H9 (cell line): ENCODE data around the gene SHLD2. TPM values are rescaled to one million over a fixed set of nuclear protein-coding genes. Genes with fewer than 3 reads are reported as not detected.
"Not testable (repeated sequence)": the region's sequence is repeated elsewhere in the genome, so short reads cannot be mapped to it uniquely, and the experiment has no call there.

Experiments
- DNase-seq: peaks from one replicate; pipeline ENCODE4 v3.0.0-alpha.2; 2017
- H2AFZ ChIP-seq: one replicate; pipeline ENCODE4 v1.6.1; 2013; ENCODE audit warnings: mild to moderate bottlenecking, low read length, control low read depth, moderate library complexity
- H2AK5ac ChIP-seq: 2 replicates; pipeline ENCODE4 v1.6.1; 2013; ENCODE audit warnings: low read length, control low read depth, mixed read lengths; ENCODE audit not compliant: insufficient read length
- H2BK120ac ChIP-seq: one replicate; pipeline ENCODE4 v1.6.1; 2013; ENCODE audit warnings: low read depth, mild to moderate bottlenecking, low read length, control low read depth, inconsistent platforms; ENCODE audit not compliant: poor library complexity, severe bottlenecking
- H2BK12ac ChIP-seq: 2 replicates; pipeline ENCODE4 v1.6.1; 2013; ENCODE audit warnings: low read length, control low read depth, mixed read lengths, low read depth; ENCODE audit not compliant: insufficient read length
- H2BK15ac ChIP-seq: 2 replicates; pipeline ENCODE4 v1.6.1; 2013; ENCODE audit warnings: low read depth, low read length, control low read depth
- H2BK20ac ChIP-seq: one replicate; pipeline ENCODE4 v1.6.1; 2013; ENCODE audit warnings: low read depth, mild to moderate bottlenecking, low read length, control low read depth, inconsistent platforms; ENCODE audit not compliant: poor library complexity, severe bottlenecking
- H2BK5ac ChIP-seq: 2 replicates; pipeline ENCODE4 v1.6.1; 2013; ENCODE audit warnings: low read length, control low read depth, mixed read lengths; ENCODE audit not compliant: insufficient read length
- H3K14ac ChIP-seq: 2 replicates; pipeline ENCODE4 v1.6.1; 2013; ENCODE audit warnings: low read length, control low read depth; ENCODE audit not compliant: insufficient read depth
- H3K18ac ChIP-seq: 2 replicates; pipeline ENCODE4 v1.6.1; 2013; ENCODE audit warnings: low read depth, mild to moderate bottlenecking, mixed read lengths, low read length, control low read depth; ENCODE audit not compliant: insufficient read length
- H3K23ac ChIP-seq: 2 replicates; pipeline ENCODE4 v1.6.1; 2013; ENCODE audit warnings: low read length, control low read depth, mixed read lengths, low read depth; ENCODE audit not compliant: insufficient read length
- H3K23me2 ChIP-seq: 2 replicates; pipeline ENCODE4 v1.6.1; 2013; ENCODE audit warnings: low read depth, mild to moderate bottlenecking, mixed read lengths, low read length, control low read depth; ENCODE audit not compliant: insufficient read length, poor library complexity, severe bottlenecking
- H3K27ac ChIP-seq: 2 replicates; pipeline ENCODE4 v1.5.1; 2013; ENCODE audit warnings: low read length, control low read depth, mixed read lengths, low read depth; ENCODE audit not compliant: insufficient read length
- H3K27me3 ChIP-seq: 2 replicates; pipeline ENCODE4 v1.6.1; 2013; ENCODE audit warnings: low read length, control low read depth, inconsistent platforms; ENCODE audit not compliant: insufficient read depth
- H3K4ac ChIP-seq: 2 replicates; pipeline ENCODE4 v1.6.1; 2013; ENCODE audit warnings: low read depth, mild to moderate bottlenecking, control low read depth, inconsistent platforms, low read length, moderate library complexity
- H3K4me1 ChIP-seq: 2 replicates; pipeline ENCODE4 v1.6.1; 2013; ENCODE audit warnings: low read length, control low read depth, inconsistent platforms; ENCODE audit not compliant: insufficient read depth
- H3K4me2 ChIP-seq: 2 replicates; pipeline ENCODE4 v1.6.1; 2013; ENCODE audit warnings: low read length, control low read depth, mixed read lengths; ENCODE audit not compliant: insufficient read length, insufficient read depth
- H3K56ac ChIP-seq: 2 replicates; pipeline ENCODE4 v1.6.1; 2013; ENCODE audit warnings: low read depth, mild to moderate bottlenecking, mixed read lengths, low read length, control low read depth; ENCODE audit not compliant: insufficient read length
- H3K79me1 ChIP-seq: 2 replicates; pipeline ENCODE4 v1.6.1; 2013; ENCODE audit warnings: low read depth, mild to moderate bottlenecking, moderate library complexity, low read length, control low read depth, inconsistent platforms; ENCODE audit not compliant: insufficient read depth, poor library complexity, severe bottlenecking
- H3K79me2 ChIP-seq: 2 replicates; pipeline ENCODE4 v1.6.1; 2013; ENCODE audit warnings: low read length, control low read depth, inconsistent platforms; ENCODE audit not compliant: insufficient read depth
- H3K9ac ChIP-seq: 2 replicates; pipeline ENCODE4 v1.6.1; 2013; ENCODE audit warnings: low read length, control low read depth, mixed read lengths; ENCODE audit not compliant: insufficient read length; ENCODE audit errors: extremely low read depth
- H3K9me3 ChIP-seq: one replicate; pipeline ENCODE4 v1.6.1; 2013; ENCODE audit warnings: low read depth, low read length, inconsistent platforms; ENCODE audit not compliant: control insufficient read depth
- H3T11ph ChIP-seq: one replicate; pipeline ENCODE4 v1.6.1; 2013; ENCODE audit warnings: mild to moderate bottlenecking, low read length, control low read depth, inconsistent platforms
- H4K20me1 ChIP-seq: one replicate; pipeline ENCODE4 v1.6.1; 2013; ENCODE audit not compliant: control insufficient read depth, insufficient read length, insufficient read depth
- H4K5ac ChIP-seq: 2 replicates; pipeline ENCODE4 v1.6.1; 2013; ENCODE audit warnings: low read depth, mild to moderate bottlenecking, mixed read lengths, low read length, control low read depth; ENCODE audit not compliant: insufficient read length
- H4K8ac ChIP-seq: replicated peaks from 2 replicates; pipeline ENCODE4 v1.6.1; 2013; ENCODE audit warnings: low read length, control low read depth, mixed read lengths, low read depth; ENCODE audit not compliant: insufficient read length
- H4K91ac ChIP-seq: 2 replicates; pipeline ENCODE4 v1.6.1; 2013; ENCODE audit warnings: low read depth, mild to moderate bottlenecking, moderate library complexity, mixed read lengths, low read length, control low read depth; ENCODE audit not compliant: insufficient read length
- H3K27ac Mint-ChIP-seq, 3 experiments: 2 replicates in 2 of 3; 3 replicates in 1 of 3; pipeline ENCODE4 v1.8.0; 2020 to 2021; ENCODE audit warnings: mixed read lengths in 3 of 3, mild to moderate bottlenecking in 1 of 3, moderate library complexity in 1 of 3
- H3K27me3 Mint-ChIP-seq: 2 replicates; pipeline ENCODE4 v1.8.0; 2021; ENCODE audit warnings: low read depth, mild to moderate bottlenecking, moderate library complexity, mixed read lengths
- H3K36me3 Mint-ChIP-seq, 3 experiments: 2 replicates in 2 of 3; 3 replicates in 1 of 3; pipeline ENCODE4 v1.8.0; 2020 to 2021; ENCODE audit warnings: low read depth in 3 of 3, mixed read lengths in 3 of 3; ENCODE audit not compliant: insufficient read depth in 1 of 3
- H3K4me1 Mint-ChIP-seq, 2 experiments: 2 replicates each; pipeline ENCODE4 v1.8.0; 2020; ENCODE audit warnings: mixed read lengths in 2 of 2
- H3K4me3 Mint-ChIP-seq, 2 experiments: 2 replicates in 1 of 2; 3 replicates in 1 of 2; pipeline ENCODE4 v1.8.0; 2020 to 2021; ENCODE audit warnings: mild to moderate bottlenecking in 2 of 2, mixed read lengths in 2 of 2, moderate library complexity in 1 of 2
- H3K9me3 Mint-ChIP-seq, 2 experiments: 2 replicates in 1 of 2; 3 replicates in 1 of 2; pipeline ENCODE4 v1.8.0; 2020; ENCODE audit warnings: mild to moderate bottlenecking in 2 of 2, mixed read lengths in 2 of 2, moderate library complexity in 1 of 2
- WGBS: extraction: QIAGEN DNeasy Blood & Tissue Kit; methylation state at CpG from one replicate; pipeline ENCODE4 v1.1.7; 2013; ENCODE audit warnings: missing lambda C conversion rate, low lambda C conversion rate, mixed read lengths; ENCODE audit not compliant: insufficient read length; ENCODE audit errors: extremely low coverage; 5-methylcytosine and 5-hydroxymethylcytosine counted together
- total RNA-seq: library from RNA; stranded (reverse); gene quantifications from 2 replicates; pipeline ENCODE4 v1.2.1, GENCODE V29; 2021

Gene SHLD2
- total RNA-seq, 1 experiment from 2014 or later, result 27.8 TPM

GRCh38 chr10:87213150-87213765 lies 118.3 kb downstream of the SHLD2 start:
- not testable (repeated sequence) for H3K27ac Mint-ChIP-seq, H3T11ph ChIP-seq, H2BK20ac ChIP-seq, H3K27me3 ChIP-seq, H2AFZ ChIP-seq, H3K4ac ChIP-seq, H2BK15ac ChIP-seq, H2AK5ac ChIP-seq, H3K4me1 Mint-ChIP-seq, H3K9ac ChIP-seq, H4K8ac ChIP-seq, H3K79me2 ChIP-seq, H2BK5ac ChIP-seq, H2BK12ac ChIP-seq, H3K27me3 Mint-ChIP-seq, H3K4me2 ChIP-seq, H2BK120ac ChIP-seq, H3K4me1 ChIP-seq, H4K5ac ChIP-seq, H3K23me2 ChIP-seq, H3K23ac ChIP-seq, DNase-seq, H3K14ac ChIP-seq, H3K9me3 ChIP-seq, H3K56ac ChIP-seq, H3K36me3 Mint-ChIP-seq, H3K9me3 Mint-ChIP-seq, H3K4me3 Mint-ChIP-seq, H3K79me1 ChIP-seq, H4K91ac ChIP-seq, H3K18ac ChIP-seq, H4K20me1 ChIP-seq, H3K27ac ChIP-seq
- no CpG with 5 or more reads among the region's 8 CpGs for WGBS

DNA sequence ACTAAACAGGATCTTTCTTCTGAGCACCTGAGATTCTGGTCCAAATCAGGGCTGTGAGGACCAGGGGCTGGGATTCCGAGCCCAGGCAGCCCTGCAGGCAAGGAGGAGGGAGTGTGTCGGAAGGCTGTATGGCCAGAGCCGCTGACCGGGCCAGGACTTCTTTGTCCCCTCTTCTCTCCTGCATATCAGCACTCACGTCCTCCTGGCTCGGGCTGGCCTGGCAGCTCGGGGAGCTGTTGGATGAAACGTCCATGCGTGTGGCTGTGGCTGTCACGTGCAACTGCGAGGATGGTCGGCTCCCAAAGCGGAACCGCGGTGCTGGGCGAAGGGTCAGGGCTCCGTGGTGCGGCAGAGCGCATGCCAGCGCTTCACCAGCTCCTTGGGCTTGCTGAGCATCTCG lies 118.8 kb downstream of the SHLD2 start:
- H3K23me2 ChIP-seq, H4K20me1 ChIP-seq, H3K9me3 Mint-ChIP-seq, H3K4me1 ChIP-seq, H3K9ac ChIP-seq, H4K8ac ChIP-seq, H2BK120ac ChIP-seq, H3K23ac ChIP-seq, H3K79me2 ChIP-seq, H2BK15ac ChIP-seq, H3K79me1 ChIP-seq, H3K4ac ChIP-seq, H3K9me3 ChIP-seq, H3K27ac Mint-ChIP-seq, H3K4me2 ChIP-seq, DNase-seq, H3K14ac ChIP-seq, H2BK20ac ChIP-seq, H2BK12ac ChIP-seq, H3K27ac ChIP-seq, H3K27me3 ChIP-seq, H4K91ac ChIP-seq, H3K18ac ChIP-seq, H3K4me1 Mint-ChIP-seq, H2AK5ac ChIP-seq, H3K36me3 Mint-ChIP-seq, H2AFZ ChIP-seq, H2BK5ac ChIP-seq, H3K27me3 Mint-ChIP-seq, H3K56ac ChIP-seq, H3T11ph ChIP-seq, H3K4me3 Mint-ChIP-seq, H4K5ac ChIP-seq: not testable (repeated sequence)
- WGBS, result no CpG with 5 or more reads among the region's 21 CpGs
